Adrenal gland (tissue), 5 donors: Measurements from ENCODE around the gene PRPS1.

Experiments
- POLR2A ChIP-seq, 2 donors: fragments of 450-650 bp; IDR thresholded peaks; one replicate each; pipeline ENCODE4 v1.6.1; 2017; ENCODE audit warnings: antibody characterized with exemption in 2 of 2, mild to moderate bottlenecking in 2 of 2, moderate library complexity in 1 of 2
- TF ChIP-seq, protein P1 (sequence below), 6 experiments: fragments of 450-650 bp in 4 of 6; fragments of 200-600 bp in 2 of 6; sonication (generic) in 1 of 6; IDR thresholded peaks; 1 replicate in 5 of 6; 2 replicates in 1 of 6; pipeline versions ENCODE4 v1.5.1 to v1.8.0; 2016 to 2021; ENCODE audit warnings: antibody characterized with exemption in 6 of 6, mild to moderate bottlenecking in 2 of 6, moderate library complexity in 1 of 6
- donor health status: DM: no; HTN: no; CAD: no.

DNA sequence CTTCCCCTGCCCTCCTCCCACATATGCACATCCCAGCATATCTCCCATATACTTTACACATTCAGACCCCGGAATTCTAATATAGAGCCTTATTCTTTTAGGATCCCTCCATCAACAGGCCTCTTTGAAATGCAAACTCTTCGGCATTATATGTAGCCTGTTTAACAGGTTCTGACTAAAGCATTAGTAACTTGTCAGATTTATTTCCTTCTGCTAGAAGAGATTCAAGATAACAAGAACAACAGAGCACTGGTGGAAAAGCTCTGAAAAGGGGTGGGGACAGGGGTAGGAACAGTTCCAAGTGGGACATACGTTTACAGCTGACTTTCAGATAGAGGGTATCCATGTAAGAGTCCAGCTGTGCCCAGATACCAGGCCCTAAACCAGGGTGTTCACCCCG lies 31.7 kb upstream of the PRPS1 start:
- TF ChIP-seq, protein P1, sequence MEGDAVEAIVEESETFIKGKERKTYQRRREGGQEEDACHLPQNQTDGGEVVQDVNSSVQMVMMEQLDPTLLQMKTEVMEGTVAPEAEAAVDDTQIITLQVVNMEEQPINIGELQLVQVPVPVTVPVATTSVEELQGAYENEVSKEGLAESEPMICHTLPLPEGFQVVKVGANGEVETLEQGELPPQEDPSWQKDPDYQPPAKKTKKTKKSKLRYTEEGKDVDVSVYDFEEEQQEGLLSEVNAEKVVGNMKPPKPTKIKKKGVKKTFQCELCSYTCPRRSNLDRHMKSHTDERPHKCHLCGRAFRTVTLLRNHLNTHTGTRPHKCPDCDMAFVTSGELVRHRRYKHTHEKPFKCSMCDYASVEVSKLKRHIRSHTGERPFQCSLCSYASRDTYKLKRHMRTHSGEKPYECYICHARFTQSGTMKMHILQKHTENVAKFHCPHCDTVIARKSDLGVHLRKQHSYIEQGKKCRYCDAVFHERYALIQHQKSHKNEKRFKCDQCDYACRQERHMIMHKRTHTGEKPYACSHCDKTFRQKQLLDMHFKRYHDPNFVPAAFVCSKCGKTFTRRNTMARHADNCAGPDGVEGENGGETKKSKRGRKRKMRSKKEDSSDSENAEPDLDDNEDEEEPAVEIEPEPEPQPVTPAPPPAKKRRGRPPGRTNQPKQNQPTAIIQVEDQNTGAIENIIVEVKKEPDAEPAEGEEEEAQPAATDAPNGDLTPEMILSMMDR (IDR thresholded peaks at IDR 0.05) = no peak
- TF ChIP-seq POLR2A (IDR thresholded peaks at IDR 0.05) = no peak
